HG03520 (cell line): ENCODE results near the gene ALAS1.
"Not testable (repeated sequence)": the region's sequence is repeated elsewhere in the genome, so short reads cannot be mapped to it uniquely, and the experiment has no call there.

Experiments
- ATAC-seq: cut with Tn5 transposase; IDR thresholded peaks from one replicate; pipeline ENCODE4 v1.9.1; 2021; ENCODE audit warnings: mild to moderate bottlenecking, moderate library complexity; ENCODE audit not compliant: unreplicated experiment

Gene ALAS1

DNA sequence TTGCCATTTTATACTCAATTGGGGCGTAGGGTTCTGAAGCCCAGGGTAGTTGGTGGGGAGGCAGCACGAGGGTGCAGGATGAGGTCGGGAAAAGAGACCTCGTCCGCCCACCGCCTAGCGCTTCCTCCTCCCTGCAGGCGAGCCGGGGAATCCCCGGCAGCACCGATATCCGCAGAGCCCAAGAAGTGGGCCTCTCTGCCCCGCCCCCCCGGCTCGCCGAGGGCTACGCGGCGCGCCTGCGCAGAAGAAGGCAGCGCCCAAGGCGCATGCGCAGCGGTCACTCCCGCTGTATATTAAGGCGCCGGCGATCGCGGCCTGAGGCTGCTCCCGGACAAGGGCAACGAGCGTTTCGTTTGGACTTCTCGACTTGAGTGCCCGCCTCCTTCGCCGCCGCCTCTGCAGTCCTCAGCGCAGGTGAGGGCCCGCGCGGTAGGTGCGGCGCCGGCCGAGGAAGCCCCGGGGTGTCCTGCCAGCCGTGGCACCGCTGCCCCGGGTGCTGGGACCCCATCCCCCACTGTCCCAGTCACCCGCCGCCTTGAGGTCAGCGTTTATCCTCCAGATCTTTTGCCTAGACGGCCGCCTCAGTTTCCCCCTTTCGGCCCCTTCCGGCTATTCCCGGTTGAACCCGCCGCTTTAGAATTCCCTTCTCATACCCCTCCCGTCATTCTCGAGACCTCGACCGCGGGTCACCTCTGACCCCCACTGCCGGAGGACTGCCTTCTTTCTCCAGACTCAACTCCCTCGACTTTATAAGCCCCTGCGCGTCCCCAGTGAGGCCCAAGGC is at the start of gene ALAS1:
TSS of gene ALAS1 (plus strand) at position 319 of the 784 bp plus-strand sequence. CDS start 1,082 bp downstream, outside the sequence.
- ATAC-seq = peak; percentile 72

DNA sequence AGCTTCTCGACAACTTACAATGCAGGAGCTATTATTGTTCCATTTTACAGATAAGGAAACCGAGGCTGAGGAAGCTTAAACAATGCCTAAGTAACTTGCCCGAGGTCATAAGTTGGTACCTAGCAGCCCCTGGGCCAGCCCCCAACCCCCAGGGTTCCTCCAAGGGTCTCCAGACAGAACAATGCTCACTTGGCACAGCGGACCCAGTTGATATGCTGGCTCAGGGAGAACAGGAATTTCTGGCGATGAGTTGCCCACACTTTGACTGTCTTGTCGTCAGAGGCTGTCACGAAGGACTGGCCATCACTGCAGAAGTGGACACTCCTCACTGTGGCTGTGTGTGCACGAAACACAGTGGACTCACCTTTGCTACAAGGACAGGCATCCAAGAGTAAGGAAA is 48.9 kb upstream of the ALAS1 start:
- no peak for ATAC-seq

DNA sequence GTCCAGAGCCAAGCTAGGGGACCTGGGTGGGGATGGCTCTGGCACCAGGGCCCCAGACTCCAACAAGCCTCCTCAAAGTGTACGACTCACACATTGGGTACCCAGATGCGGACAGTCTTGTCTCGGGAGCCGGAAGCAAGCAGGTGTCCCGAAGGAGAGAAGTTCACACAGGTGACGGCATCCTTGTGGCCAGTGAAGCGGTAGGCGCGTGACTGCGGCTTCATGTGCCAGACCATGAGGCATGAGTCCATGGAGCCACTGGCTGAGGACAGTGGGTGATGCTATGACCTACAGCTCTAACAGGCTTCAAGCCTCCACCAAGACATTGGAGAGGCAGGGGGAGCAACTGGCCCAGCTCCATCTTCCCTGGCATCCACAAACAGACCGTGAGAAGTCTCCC is 48.2 kb upstream of the ALAS1 start:
- ATAC-seq = no peak

DNA sequence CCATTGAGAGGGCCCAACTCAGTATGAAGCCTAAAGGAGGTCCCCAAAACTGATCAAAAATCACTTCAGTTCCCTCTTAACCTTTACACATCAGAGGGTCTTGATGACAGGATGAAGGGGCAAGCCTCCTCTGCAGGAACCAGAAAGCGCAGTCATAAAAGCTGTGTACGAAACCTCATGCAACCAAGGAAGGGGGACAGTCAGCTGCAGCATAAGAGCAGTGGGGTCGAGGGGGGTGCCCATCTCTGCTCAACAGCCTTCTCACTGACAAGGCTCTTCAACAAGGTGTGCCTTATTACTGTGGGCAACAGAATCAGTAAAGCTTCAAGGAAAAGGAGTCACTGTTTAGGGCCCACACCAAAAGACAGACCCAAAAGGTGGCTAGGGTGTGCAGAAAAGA is 47.6 kb upstream of the ALAS1 start:
- no peak for ATAC-seq

DNA sequence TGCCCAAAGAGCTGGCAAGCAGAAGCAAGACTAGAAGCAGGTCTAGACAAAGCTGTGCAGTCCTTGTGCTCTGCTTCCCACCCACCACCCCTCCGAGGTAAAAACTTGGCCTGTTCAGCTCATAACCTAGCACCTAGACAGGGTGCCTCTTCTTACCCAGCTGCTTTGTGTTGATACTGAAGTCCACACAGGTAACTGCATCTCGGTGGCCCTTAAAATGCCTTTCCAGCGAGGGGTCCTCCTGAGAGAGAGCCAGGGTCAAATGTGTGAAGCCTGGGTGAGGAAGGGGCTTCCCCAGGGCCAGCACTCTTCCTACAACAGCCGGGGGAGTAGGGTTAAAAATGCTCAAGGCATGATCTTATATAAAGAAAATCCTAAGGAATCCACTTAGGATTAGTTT is 47.1 kb upstream of the ALAS1 start:
- ATAC-seq = no peak

DNA sequence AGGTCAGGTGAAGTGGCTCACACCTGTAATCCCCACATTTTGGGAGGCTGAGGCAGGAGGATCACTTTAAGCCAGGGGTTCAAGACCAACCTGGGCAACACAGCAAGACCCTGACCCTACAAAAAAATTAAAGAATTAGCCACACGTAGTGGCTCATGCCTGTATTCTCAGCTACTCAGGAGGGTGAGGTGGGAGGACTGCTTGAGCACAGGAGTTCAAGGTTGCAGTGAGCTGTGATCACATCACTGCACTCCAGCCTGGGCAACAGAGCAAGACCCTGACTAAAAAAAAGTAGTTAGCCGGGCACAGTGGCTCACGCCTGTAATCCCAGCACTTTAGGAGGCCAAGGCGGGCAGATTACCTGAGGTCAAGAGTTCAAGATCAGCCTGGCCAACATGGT is 46.0 kb upstream of the ALAS1 start:
- not testable (repeated sequence) for ATAC-seq

DNA sequence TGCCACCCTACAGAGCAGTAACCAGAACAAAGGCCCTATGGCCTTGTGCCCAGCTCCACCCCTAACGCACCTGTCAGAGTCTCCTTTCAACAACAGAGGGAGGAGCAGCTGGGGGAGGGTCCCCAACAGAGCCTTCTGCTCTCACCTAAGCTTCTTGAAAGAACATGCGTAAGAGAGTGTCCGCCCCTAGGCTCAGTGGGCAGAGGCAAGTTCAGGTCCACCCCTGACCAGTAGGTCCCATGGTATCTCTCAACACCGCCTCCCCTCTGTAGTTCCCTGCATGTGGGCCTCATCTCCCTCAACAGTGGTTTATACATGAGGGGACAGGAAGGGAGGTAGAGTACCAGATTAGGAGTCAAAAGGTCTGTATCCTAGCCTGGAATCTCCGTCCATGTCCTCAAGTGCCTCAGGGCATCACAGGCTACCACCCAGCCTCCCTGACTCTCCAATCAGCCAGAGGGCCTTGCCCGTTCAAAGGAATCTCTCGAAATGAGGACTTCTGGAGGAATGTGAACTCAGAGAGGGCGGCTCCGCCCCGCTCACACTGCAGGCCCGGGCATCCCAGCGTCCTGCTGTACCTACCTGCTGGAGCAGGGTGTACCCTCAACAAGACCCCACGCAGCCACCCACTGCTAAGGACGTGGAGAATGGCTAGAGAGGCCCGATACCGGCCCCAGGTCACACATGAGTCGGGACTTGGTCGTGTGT is 44.4 kb upstream of the ALAS1 start:
- peak; percentile 6 for ATAC-seq

DNA sequence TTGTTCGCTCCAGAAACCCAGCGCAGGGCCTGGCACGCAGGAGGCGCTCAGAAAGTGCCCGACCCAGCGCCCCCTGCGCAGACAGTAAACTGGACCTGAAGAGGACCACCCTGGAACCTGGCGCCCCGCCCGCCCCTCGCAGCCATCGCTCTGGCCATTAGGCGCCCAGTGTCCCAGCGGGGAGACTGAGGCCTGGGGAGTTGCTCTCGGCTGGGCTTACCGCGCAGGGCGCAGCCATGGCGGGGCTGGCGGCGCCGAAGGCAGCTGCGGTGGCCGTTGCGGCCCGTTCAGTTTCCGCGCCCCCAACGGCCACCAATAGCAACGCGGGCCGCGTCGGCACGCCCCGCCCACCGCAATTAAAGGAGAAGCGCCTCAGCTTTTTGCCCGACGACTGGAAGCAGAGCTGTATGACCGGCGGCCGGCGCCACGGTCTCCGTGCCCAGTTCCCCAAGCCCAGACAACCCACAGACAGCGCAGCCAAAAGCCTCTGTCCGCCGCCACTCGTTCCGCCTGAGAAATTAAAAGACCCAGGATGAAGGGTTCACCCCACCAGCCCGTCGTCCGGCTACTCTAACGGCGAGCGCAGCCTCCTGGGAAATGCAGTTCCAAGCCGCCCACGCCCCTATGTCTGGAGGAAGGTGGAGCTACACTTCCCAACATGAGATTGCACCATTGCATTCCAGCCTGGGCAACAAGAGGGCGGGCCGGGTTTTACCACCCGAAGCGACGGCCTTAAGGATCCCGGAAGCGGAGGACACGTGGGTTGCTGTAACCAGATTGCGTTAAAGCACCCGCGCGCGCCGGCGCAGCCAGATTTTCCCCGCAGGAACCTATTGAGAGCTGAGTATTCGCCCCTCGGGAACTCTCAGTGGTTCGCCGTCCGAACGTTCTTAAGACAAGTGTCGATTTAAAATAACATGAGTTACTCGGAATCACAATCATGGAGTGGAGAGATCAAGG is 43.5 kb upstream of the ALAS1 start, which contains the start of gene POC1A:
TSS of gene POC1A (minus strand) at position 289 of the 960 bp plus-strand sequence. CDS start at position 238, 51 bp downstream.
- ATAC-seq = peak; percentile 70

DNA sequence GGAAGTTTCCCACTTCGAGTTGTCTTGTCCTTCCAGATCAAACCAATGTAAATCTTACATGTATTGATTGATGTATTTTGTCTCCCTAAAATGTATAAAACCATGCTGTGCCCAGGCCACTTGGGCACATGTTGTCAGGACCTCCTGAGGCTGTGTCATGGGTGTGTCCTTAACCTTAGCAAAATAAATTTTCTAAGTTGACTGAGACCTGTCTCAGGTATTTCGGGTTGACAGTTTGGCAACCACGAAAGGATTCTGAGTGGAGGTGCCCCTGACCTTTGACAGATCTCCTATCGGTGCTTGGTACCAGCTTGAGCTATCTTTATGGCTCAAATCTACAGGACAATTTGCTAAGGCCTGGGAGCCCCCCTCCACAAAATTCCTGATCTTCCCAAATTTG is 42.0 kb upstream of the ALAS1 start:
- ATAC-seq = no peak

DNA sequence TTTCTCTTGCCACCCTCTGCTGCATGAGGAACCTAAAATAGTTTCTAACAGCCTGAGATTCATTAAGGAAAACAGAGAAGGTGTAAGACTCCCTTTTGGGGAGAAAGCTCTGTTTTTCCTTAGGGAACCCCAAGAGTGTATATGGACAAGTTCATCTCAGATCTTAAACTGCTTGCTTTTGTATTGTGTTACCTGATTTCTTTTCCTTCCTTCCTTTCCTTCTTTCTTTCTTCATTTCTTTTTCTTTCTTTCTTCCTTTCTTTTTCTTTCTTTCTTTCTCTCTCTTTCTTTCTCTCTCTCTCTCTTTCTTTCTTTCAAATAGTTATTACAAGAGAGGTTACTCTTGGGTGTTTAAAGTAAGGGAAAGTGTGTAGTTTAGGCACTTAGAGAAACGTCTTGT is 38.5 kb upstream of the ALAS1 start:
- ATAC-seq = no peak

DNA sequence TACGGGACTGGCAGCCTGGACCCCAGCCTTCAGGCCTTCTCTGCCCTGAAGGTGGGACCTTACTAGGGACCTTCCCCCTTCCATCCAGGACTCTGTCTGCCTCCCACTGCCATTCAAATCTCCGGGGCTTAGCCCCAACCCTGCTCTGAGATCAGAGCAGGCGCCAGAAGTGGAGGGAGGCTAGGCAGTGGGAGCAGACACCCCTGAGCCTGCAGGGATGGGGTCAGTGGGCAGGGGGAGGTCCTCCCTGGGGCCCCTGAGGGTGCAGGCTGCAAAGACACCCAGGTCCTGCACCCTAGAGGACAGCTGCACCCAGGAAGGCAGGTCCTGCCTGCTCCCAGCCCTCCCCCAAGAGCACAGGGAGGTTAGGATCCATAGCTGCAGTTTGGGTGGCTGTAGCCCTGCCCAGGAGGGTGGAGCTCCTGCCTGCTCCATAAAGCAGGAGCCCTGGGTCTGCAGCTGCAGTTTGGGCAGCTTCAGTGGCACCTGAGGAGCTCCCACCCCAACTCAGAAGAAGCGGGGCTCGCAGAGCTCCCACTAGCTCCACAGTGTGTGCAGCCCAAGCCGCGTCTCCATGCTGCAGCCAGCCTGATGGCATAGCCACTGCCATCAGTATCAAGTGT is 35.6 kb upstream of the ALAS1 start:
- no peak for ATAC-seq

DNA sequence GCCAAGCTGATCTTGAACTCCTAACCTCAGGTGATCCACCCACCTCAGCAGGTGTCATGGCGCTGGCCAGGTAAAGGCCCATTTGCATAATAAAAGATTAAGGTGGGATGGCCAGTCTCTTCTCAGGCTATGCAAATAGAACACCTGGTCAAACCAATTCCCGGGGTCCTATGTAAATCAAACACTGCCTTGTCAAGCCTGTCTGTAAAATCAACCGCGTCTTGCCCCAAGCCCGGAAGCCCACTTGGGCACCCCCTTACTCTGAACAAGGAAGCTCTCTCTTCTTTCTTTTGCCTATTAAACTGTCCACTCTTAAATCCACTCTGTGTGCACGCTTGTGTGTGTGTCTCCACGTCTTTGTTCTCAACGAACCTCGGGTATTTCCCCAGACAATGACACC is 30.7 kb upstream of the ALAS1 start:
- no peak for ATAC-seq

DNA sequence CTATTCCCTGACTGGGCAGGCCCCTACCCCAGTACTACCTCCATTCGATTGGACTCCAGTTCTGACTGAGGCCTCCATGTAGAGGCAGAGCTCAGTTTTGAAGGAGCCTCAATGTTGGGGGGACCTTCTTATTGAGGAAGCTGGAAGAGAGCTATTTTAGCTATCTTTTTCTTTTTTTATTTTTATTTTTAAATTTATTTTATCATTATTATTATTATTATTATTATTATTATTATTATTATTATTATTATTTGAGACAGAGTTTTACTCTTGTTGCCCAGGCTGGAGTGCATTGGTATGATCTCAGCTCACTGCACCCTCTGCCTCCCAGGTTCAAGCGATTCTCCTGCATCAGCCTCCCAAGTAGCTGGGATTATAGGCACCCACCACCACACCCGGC is 27.7 kb upstream of the ALAS1 start:
- ATAC-seq = not testable (repeated sequence)

DNA sequence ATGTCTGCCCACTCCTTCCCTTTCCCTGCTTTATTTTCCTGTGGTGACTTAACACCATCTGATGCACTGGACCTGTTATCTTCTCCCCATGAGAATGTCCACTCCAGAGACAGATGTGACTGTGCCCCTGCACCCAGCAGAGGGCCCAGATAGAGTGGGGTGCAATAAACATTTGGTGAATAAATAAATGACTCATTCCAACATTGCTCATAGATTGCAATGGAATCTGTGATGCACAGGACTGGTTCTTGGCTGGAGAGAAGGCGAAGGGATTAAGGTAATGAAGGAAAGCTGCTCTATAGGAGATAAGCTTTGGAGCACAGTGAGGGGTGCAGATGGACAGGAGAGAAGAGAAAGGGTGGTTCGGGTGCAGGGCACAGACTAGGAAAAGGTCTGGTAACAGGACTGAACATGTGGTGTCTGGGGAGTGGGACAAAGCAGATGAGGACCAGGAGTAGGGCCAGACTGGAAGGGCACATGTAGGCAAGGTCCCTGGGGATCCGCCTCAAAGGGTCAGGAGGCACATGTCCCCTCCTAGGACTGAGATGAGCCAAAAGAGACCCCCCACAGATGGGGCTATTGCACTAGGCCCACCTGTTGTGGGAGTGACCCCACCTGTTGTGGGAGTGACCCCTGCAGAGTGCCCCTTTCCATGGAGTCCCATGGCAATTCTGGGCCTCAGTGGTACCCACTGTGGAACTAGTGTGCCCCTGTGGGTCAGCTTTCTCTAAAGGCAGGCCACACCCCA is 26.3 kb upstream of the ALAS1 start:
- no peak for ATAC-seq

DNA sequence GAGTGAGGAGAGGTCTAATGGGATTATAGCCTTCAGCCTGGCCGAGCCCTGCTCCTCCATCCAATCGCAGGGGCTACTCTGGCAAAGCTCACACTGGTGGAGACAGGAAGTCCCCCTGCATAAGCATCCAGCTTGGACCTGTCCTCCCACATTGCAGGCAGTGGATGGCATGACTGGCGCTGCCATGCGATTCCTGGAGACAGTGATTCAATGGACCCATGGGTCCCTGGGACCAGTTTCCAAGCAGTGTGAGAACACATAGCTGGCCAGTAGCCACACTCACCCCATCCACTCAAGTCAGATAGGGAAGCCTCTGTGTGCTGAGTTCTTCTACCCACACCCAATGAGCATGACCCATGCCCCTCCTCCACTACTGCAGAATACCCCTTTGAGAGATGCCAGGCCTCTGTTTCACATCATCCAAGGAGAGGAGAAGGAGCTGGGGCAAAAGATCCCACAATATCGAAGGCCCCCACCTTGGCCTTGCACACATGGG is 25.6 kb upstream of the ALAS1 start:
- ATAC-seq = no peak

DNA sequence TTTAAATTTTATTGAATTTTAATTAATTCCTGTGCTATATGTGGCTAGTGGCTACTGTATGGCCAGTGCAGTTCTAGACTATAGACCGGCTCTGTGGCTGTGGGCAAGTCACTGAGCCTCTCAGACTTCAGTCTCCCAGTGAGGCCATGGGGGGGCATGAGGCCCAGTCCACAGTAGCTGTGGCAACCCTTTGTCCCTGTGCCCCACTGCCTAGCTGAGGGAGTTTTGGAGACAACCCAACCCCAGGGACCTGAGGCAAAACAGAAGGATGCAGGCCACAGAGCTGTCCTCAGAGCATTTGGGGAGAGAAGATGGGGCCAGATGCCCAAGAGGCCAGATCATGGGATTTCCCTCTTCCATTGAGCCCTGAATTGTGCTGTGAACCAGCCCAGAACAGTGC is 24.9 kb upstream of the ALAS1 start:
- ATAC-seq = no peak

DNA sequence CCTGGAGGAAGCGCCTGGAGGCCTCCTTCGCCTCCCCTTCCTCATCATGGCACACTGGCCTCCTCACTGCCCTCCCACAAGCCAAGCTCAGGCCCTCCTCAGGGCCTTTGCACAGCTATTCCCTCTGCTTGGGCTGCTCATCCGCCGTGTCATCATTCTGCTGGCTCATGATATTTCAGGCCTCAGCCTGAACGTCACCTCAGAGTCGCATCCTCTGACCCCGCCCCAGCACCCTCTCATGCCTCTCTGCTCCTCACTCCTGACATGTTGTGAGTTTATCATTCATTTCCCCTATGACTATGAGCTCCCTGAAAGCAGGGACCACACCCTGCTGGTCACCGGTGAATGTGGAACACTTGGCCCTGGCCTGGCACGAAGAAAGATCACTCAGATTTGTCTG is 23.1 kb upstream of the ALAS1 start:
- ATAC-seq = no peak

DNA sequence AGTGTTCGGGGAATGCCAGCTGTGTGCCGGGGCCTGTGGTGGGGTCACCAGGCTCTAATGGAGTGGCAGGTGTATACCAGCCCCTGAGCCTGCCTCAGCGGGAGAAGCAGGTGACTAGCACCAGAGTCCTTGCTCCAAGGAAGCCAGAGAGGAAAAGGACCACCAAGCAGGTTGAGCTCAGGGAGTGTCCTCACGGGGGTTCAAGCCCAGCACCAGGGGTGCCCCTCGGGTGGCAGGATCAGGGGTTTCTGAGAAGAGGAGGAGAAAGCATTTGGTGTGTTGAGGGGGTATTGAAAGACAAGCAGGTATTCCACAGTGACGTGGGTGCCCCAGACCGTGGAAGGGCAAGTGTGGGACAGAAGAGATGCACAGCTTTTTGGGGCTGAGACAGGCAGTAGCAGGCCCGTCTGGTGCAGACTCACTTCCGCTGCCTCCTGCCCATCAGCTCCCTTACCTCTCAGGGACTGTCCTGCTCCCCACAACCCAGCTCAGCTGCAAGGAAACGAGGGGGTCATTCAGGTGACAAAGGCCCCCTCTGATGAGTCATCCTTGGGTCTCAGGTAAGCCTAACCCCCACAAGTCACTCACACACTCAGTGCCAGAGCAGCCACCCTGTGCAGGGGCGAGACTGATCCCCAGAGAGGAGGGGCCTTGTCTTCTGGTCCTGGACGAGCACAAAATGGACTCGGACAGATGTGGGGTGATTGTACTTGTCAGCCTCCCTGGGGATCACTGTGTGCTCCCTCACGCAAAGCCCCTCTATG is 22.4 kb upstream of the ALAS1 start:
- ATAC-seq = no peak

DNA sequence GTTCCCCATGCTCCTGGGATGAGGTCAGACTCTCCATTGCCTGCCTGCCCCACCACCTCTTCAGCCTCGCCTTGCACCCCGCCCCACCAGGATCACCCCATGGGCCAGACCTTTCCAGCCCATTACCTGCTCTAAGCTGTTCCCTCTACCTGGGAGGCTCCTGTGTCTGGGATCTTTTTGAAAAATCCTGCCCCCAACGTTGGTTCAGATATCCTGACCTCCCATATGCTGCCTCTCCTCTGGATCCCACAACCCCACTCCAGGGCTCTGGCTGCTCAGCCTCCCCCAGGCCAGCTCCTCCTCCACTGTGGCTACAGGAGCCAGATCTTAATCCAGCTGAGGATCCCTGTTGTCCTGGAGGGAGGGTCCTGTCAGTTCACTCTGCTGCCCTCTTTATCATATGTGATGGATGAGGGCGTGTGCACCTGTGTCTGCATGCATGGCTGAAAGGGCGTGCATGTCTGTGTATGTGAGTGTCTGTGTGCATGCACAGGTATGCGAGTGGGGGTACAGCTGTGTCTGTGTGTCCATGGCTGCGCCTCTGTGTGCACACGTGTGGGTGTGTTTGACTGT is 21.7 kb upstream of the ALAS1 start:
- no peak for ATAC-seq
